ENCODE data around the gene NOP16. TPM values are rescaled to one million over a fixed set of nuclear protein-coding genes. Genes with fewer than 3 reads are reported as not detected.

NOP16 gene, protein sequence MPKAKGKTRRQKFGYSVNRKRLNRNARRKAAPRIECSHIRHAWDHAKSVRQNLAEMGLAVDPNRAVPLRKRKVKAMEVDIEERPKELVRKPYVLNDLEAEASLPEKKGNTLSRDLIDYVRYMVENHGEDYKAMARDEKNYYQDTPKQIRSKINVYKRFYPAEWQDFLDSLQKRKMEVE
- 10 to 100 TPM; 37.6 to 99.0 TPM for total RNA-seq

DNA sequence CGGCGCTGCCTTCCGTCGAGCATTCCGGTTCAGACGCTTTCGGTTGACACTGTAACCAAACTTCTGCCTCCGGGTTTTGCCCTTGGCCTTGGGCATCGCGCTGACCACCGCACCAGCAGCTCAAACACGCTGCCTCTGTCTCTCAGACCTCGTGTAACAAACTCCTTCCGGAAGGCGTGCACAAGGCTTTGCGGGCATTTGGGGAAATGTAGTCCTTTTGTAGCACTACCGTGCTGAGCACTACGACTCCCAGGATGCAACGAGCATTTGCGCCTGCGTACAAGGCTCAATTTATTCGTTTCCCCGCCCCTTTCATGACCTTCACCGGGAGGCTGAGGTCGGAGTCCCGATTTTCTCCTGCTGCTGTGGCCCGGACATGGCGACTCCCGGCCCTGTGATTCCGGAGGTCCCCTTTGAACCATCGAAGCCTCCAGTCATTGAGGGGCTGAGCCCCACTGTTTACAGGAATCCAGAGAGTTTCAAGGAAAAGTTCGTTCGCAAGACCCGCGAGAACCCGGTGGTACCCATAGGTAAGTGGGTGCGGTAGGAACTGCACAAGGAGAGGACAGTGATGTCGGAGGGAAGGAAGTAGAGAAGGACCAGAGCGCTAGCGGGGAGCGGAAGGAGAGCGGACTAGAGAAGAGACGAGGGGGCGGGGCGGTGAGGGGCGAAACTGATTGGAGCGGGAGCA, at the start of gene NOP16, which contains the start of gene HIGD2A:
TSS of gene NOP16 (minus strand) at position 155 of the 691 bp plus-strand sequence. CDS start at position 96, 59 bp downstream.
TSS of gene HIGD2A (plus strand) at position 308 of the 691 bp plus-strand sequence. CDS start at position 377, 69 bp downstream.
- no peaks in the 10 kb centered on the region for H3K27me3 Mint-ChIP-seq
- H3K4me1 Mint-ChIP-seq, result peaks cover 14% of the 10 kb centered on the region
- H3K9me3 Mint-ChIP-seq, result no peaks in the 10 kb centered on the region
- H3K4me3 Mint-ChIP-seq, result peak within 1 kb of the TSS; percentile 98
- peak; percentile 92 for ATAC-seq (replicated peaks)
- H3K36me3 Mint-ChIP-seq (ENCODE audit: low read depth), result peaks cover 89% of the 10 kb centered on the region
- H3K27ac Mint-ChIP-seq, result peak within 1 kb of the TSS; percentile 99

DNA sequence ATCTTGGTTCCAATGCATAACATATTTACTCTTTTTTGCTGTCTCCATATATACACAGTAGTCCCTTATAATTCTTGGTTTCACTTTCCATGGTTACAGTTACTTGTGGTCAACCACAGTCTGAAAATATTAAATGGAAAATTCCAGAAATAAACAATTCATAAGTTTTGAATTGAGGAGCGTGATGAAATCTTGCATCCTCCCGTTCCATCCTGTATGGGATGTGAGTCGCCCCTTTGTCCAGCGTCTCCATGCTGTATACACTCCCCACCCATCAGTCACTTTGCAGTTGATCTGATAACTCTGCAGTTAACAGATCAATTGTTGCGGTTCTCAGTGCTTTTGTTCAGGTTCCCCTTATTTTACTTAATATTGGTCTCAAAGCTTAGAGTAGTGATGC, 48.3 kb upstream of the NOP16 start:
- H3K4me1 Mint-ChIP-seq, result peaks cover 10% of the 10 kb centered on the region
- peaks cover 7% of the 10 kb centered on the region for H3K27me3 Mint-ChIP-seq
- H3K36me3 Mint-ChIP-seq (ENCODE audit: low read depth), result no peaks in the 10 kb centered on the region
- H3K4me3 Mint-ChIP-seq, result peak overlapping the region; percentile 58
- H3K9me3 Mint-ChIP-seq, result no peaks in the 10 kb centered on the region
- peak; percentile 64 for ATAC-seq (replicated peaks)
- H3K27ac Mint-ChIP-seq, result peak overlapping the region; percentile 58

DNA sequence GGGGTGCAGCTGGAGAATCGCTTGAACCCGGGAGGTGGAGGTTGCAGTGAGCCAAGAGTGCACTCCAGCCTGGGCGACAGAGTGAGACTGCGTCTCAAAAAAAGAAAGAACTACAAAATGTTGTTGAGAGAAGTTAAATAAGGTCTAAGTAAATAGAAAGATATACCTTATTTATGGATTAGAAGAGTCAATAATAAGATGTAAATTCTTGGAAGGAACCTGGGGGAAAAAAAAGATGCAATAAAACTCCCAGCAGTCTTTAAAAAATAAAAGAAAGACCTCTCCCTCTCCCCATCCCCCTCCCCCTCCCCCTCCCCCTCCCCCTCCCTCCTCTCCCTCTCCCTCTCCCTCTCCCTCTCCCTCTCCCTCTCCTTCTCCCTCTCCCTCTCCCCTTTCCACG, 44.3 kb upstream of the NOP16 start:
- H3K4me3 Mint-ChIP-seq, result no peak overlapping the region
- H3K36me3 Mint-ChIP-seq (ENCODE audit: low read depth), result no peaks in the 10 kb centered on the region
- peaks cover 10% of the 10 kb centered on the region for H3K4me1 Mint-ChIP-seq
- no peak for ATAC-seq (replicated peaks)
- no peaks in the 10 kb centered on the region for H3K9me3 Mint-ChIP-seq
- peaks cover 3% of the 10 kb centered on the region for H3K27me3 Mint-ChIP-seq
- H3K27ac Mint-ChIP-seq, result no peak overlapping the region

DNA sequence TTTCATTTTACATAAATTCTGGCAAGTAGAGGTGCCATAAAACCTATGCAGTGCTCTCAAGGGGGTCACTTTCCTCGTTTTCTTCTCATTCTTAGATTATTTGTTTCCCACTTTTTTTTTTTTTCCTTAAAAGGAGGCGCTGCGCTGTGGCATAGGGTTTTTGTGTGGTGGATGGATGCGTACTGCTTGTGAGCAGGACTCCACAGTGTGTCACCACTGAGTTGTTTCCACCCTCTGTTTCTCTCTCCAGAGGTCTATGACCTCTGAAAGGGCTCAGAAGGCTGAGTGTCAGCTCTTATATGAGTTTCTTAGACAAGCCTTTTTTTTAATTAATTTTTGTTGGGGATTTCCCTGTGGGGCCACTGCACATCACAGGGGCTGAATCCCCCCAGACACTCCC, 41.6 kb upstream of the NOP16 start:
- no peak for ATAC-seq (replicated peaks)
- Mint-ChIP-seq H3K27ac (no peak overlapping the region), H3K36me3 (ENCODE audit: low read depth) (no peaks in the 10 kb centered on the region), H3K4me1 (no peaks in the 10 kb centered on the region), H3K4me3 (no peak overlapping the region), H3K9me3 (no peaks in the 10 kb centered on the region), H3K27me3 (peaks cover 3% of the 10 kb centered on the region)

DNA sequence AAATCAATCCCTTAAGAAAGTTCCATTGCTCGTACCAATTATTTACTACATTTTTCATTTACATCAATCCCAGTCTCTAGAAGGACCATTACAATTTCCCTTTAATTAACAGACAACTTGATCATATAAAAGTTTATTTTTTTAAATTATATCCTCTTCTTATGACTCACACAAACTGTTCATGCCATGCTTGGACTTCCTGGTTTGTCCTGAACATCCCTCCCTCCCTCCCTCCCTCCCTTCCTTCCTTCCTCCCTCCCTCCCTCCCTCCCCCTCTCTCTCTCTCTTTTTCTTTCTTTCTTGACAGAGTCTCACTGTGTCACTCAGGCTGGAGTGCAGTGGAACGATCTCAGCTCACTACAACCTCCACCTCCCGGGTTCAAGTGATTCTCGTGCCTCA, 39.6 kb upstream of the NOP16 start:
- Mint-ChIP-seq H3K36me3 (ENCODE audit: low read depth) (no peaks in the 10 kb centered on the region), H3K4me1 (no peaks in the 10 kb centered on the region), H3K9me3 (no peaks in the 10 kb centered on the region), H3K27ac (no peak overlapping the region), H3K27me3 (peaks cover 3% of the 10 kb centered on the region), H3K4me3 (no peak overlapping the region)
- no peak for ATAC-seq (replicated peaks)

DNA sequence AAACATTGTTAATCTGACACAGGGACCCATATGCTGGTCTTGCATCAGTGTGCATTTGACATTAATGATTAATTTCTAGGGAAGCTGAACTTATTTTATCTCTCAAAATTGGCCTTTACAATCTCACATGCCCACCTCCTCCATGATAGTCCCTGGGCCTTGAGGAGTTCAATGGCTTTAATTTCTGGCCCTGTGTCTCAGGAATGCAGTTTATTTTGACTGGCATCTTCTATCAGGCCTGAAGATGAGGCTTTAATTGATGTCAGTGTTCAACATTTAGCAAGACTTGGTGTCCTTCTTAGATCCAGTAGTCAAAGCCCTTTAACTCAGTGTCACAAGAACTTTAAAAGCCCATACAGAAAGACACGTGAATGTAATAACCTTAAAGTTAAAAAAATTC, 38.5 kb upstream of the NOP16 start:
- no peak overlapping the region for H3K4me3 Mint-ChIP-seq
- H3K27me3 Mint-ChIP-seq, result no peaks in the 10 kb centered on the region
- no peak overlapping the region for H3K27ac Mint-ChIP-seq
- H3K4me1 Mint-ChIP-seq, result no peaks in the 10 kb centered on the region
- no peaks in the 10 kb centered on the region for H3K9me3 Mint-ChIP-seq
- no peak for ATAC-seq (replicated peaks)
- H3K36me3 Mint-ChIP-seq (ENCODE audit: low read depth), result no peaks in the 10 kb centered on the region

DNA sequence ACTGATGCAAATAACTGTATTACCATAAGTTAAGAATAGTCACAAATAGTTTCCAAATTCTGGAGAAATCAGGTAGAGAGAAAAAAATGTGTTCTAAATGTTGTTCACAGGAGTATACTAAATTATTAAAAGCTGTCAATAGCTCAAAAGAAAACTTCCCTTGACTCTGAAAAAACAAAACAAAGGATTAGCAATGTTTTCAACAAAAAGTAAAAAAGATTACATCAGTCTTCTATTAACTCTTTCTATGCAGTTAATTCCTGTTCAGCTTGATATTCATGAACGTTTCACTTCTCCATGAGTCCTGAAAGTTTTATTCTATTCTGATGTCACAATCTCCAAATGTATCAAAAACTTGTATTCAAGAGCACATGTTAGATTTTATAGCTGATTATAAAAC, 37.4 kb upstream of the NOP16 start:
- H3K36me3 Mint-ChIP-seq (ENCODE audit: low read depth), result no peaks in the 10 kb centered on the region
- H3K4me1 Mint-ChIP-seq, result no peaks in the 10 kb centered on the region
- H3K9me3 Mint-ChIP-seq, result no peaks in the 10 kb centered on the region
- no peak overlapping the region for H3K27ac Mint-ChIP-seq
- no peaks in the 10 kb centered on the region for H3K27me3 Mint-ChIP-seq
- H3K4me3 Mint-ChIP-seq, result no peak overlapping the region
- ATAC-seq (replicated peaks), result no peak

DNA sequence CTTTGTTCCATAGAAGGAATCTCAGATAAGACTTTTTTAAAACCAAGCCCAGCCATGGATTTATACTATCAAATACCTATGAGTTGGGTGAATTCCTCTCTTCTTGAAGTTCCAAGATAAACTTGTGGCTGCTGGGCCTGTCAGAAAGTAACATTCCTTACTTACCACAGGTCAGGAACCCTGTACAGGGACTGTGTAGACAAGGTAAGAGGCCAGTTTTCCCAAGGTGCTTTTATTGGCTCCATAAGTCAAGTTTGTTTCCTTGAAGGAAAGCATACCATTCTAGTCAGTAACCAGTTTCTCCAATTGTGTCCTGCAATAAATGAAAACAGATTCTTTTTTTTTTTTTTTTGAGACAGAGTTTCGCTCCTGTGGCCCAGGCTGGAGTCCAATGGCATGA, 36.7 kb upstream of the NOP16 start:
- Mint-ChIP-seq H3K27me3 (no peaks in the 10 kb centered on the region), H3K4me3 (no peak overlapping the region), H3K36me3 (ENCODE audit: low read depth) (no peaks in the 10 kb centered on the region), H3K4me1 (no peaks in the 10 kb centered on the region), H3K9me3 (no peaks in the 10 kb centered on the region), H3K27ac (no peak overlapping the region)
- ATAC-seq (replicated peaks), result no peak

DNA sequence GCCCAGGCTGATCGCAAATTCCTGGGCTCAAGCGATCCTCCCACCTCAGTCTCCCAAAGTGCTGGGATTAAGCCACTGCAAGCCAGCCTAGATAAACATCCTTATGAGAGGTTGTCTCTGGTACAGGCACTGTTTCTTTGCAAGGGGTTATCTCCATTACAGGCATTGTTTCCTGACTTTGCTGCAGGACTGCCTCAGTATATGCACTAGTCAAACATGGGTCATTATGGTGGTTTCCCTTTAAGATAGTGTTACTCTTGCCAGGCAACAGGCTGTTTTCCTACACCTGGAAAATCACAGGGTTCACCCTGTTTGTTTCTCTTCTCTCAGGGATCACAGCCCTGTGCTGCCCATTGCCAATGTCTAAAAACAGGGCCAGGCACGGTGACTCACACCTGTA, 35.8 kb upstream of the NOP16 start:
- H3K4me3 Mint-ChIP-seq, result no peak overlapping the region
- H3K27ac Mint-ChIP-seq, result no peak overlapping the region
- H3K27me3 Mint-ChIP-seq, result no peaks in the 10 kb centered on the region
- no peaks in the 10 kb centered on the region for H3K9me3 Mint-ChIP-seq
- ATAC-seq (replicated peaks), result no peak
- no peaks in the 10 kb centered on the region for H3K4me1 Mint-ChIP-seq
- no peaks in the 10 kb centered on the region for H3K36me3 Mint-ChIP-seq (ENCODE audit: low read depth)

DNA sequence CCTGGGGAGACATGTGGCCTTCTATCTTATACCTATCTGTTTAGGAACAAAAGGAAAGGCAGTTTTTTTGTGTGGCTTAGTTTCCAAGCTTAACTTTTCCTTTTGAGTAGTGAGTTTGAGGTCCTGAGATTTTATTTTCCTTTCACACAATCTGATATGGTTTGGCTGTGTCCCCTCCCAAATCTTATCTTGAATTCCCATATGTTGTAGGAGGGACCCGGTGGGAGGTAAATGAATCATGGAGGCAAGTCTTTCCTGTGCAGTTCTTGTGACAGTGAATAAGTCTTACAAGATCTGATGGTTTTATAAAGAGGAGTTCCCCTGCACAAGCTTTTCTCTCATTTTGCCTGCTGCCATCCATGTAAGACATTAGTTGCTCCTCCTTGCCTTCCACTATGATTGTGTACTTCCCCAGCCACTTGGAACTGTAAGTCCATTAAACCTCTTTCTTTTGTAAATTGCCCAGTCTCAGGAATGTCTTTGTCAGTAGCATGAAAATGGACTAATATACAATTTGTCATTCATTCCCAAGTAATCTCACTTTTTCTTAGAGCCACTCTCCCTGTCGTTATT, 32.7 kb upstream of the NOP16 start:
- H3K27me3 Mint-ChIP-seq, result no peaks in the 10 kb centered on the region
- H3K27ac Mint-ChIP-seq, result no peak overlapping the region
- no peak overlapping the region for H3K4me3 Mint-ChIP-seq
- peaks cover 7% of the 10 kb centered on the region for H3K4me1 Mint-ChIP-seq
- no peaks in the 10 kb centered on the region for H3K9me3 Mint-ChIP-seq
- H3K36me3 Mint-ChIP-seq (ENCODE audit: low read depth), result no peaks in the 10 kb centered on the region
- no peak for ATAC-seq (replicated peaks)

DNA sequence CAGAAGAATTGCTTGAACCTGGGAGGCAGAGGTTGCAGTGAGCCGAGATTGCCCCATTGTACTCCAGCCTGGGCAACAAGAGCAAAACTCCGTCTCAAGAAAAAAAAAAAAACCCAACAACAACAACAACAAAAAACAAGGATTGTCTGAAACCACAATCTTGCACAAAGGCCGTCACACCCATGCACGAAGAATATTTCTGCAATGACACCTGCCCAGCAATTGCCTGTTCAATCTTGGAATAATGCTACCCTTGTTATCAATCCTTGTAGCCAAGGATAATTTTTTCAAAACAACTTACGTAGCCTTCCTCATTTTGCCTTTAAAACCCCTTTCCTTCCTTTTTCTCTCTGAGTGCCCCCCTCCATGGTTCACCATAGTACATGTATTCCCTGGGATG, 31.7 kb upstream of the NOP16 start:
- no peak for ATAC-seq (replicated peaks)
- peaks cover 12% of the 10 kb centered on the region for H3K4me1 Mint-ChIP-seq

DNA sequence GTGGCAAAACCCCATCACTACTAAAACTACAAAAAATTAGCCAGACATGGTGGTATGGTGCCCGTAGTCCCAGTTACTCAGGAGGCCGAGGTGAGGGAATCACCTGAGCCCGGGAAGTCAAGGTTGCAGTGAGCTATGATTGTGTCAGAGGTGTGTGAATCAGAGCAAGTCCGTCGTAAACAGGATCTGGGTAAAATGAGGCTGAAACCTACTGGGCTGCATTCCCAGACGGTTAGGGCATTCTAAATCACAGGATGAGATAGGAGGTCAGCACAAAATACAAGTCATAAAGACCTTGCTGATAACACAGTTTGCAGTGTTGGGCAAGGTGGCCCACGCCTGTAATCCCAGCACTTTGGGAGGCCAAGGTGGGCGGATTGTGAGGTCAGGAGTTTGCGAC, 29.9 kb upstream of the NOP16 start:
- H3K4me3 Mint-ChIP-seq, result no peak overlapping the region
- ATAC-seq (replicated peaks), result no peak
- H3K36me3 Mint-ChIP-seq (ENCODE audit: low read depth), result no peaks in the 10 kb centered on the region
- no peaks in the 10 kb centered on the region for H3K9me3 Mint-ChIP-seq
- no peak overlapping the region for H3K27ac Mint-ChIP-seq
- peaks cover 16% of the 10 kb centered on the region for H3K4me1 Mint-ChIP-seq
- no peaks in the 10 kb centered on the region for H3K27me3 Mint-ChIP-seq

More for the DNA sequence above, 31.7 kb upstream of the NOP16 start:
- Mint-ChIP-seq H3K9me3 (no peaks in the 10 kb centered on the region), H3K27ac (no peak overlapping the region), H3K36me3 (ENCODE audit: low read depth) (no peaks in the 10 kb centered on the region), H3K4me3 (no peak overlapping the region), H3K27me3 (no peaks in the 10 kb centered on the region)

DNA sequence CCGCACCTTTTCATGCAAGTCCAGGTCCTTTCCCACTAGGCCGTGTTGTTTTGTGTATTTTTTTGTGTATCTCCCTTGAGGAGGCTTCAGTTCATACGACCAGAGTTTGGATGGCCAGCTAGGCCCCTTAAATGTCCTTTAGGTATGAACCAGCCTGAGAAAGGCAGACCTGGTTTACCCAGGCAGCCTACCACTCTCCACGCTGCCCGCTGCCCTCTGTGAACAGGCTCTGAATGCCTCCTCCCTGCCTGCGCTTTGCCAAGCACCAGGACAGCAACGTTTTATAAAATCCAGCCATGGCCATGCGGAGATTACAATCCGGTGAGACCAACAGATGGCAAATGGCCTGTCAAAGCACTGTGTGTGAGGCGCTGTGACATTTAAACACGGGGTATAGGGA, 28.6 kb upstream of the NOP16 start:
- H3K4me3 Mint-ChIP-seq, result peak overlapping the region; percentile 86
- H3K27ac Mint-ChIP-seq, result no peak overlapping the region
- no peak for ATAC-seq (replicated peaks)
- H3K27me3 Mint-ChIP-seq, result no peaks in the 10 kb centered on the region
- peaks cover 16% of the 10 kb centered on the region for H3K4me1 Mint-ChIP-seq
- H3K36me3 Mint-ChIP-seq (ENCODE audit: low read depth), result no peaks in the 10 kb centered on the region
- no peaks in the 10 kb centered on the region for H3K9me3 Mint-ChIP-seq

DNA sequence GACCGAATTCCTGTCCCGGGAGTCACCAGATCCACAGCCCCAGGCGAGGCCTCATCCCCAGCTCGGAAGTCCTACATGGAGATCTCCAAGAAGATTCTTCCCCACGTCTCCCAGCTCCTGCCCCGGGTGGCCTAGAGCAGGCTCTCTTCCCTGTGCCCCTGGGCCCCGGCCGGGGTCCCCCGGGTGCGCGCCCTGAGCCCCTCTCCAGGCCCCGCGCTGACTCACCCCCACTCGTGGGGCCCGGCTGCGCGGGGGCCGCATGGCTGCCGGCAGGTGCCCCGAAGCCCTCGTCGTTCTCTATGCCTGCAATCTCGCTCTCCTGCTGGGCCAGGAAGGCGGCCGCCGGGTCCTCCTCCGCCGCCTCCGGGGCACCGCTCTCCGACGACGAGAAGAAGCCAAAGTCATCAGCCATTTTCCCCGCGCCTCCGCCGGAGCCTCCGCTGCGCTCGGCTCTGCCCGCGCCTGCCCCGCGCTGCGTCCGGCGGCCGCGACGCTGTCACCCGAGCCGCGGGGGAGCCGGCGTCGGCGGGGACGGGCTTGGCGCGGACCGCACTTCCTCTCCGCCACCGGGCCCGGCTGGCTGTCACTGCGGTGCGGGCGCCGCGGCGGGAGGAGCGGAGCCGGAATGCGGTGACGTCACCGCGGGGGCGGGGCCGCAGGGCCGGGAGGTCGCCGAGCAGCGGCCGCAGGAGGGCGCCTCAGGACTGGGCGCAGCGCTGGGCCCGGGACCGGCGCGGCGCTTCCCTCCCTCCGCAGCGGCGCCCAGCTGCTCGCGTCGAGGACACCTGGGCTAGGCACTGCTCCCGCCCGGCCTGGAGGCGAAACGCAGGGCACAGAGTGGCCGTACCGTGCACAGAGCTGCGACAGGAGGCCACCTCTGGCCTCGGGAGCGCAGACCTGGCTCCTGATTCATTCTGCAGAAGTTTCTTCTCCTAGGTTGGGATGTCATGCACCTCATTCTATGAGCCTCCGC, 27.8 kb upstream of the NOP16 start, which contains the start of gene CLTB:
TSS of gene CLTB (minus strand) at position 588 of the 973 bp plus-strand sequence. CDS start at position 412, 176 bp downstream.
- H3K4me1 Mint-ChIP-seq, result peaks cover 22% of the 10 kb centered on the region
- ATAC-seq (replicated peaks), result peak; percentile 98
- H3K36me3 Mint-ChIP-seq (ENCODE audit: low read depth), result peaks cover 2% of the 10 kb centered on the region
- H3K9me3 Mint-ChIP-seq, result no peaks in the 10 kb centered on the region
- H3K27ac Mint-ChIP-seq, result peak within 1 kb of the TSS; percentile 68
- H3K4me3 Mint-ChIP-seq, result peak within 1 kb of the TSS; percentile 86
- no peaks in the 10 kb centered on the region for H3K27me3 Mint-ChIP-seq
